NCI-H2029 (cell line): Measurements from ENCODE around the gene HEPN1.

Experiments
- DNase-seq: peaks from one replicate; lab custom pipeline; 2025; lab: John Stamatoyannopoulos, UW

HEPN1 gene

DNA sequence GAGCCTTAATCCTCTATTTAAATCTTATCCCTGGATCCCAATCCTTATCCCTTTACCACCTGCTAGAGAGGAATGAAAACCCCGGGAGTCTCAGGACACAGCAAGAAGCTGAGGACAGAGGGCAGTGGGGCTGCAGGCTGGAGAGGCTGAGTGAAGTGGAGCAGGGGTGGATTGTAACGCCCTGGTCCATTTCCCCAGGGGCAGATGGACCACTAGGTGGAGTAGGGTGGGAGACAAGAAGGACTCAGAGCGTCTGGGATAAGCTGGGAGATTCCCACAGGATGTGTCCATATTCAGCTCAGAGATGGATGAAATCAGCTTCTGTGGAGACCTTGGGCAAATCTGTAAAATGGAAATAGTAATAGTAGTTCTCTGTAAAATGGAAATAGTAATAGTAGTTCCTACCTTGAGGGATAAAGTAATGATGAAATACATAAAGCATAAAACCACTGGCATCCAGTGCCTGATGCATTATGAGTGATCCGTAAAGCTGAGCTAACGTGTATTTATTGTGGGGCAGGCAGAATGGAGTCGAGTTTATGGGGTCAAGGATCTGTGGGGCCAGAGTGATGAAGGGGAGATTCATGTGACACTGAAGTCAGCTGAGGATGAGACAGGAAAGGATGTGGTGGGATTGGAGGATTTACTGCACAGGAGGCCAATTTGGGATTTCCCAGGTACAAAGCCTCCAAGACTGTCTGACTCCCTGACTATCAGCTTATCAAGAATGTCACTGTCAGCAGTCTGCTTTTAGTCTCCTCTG, 19.5 kb upstream of the HEPN1 start:
- no peak for DNase-seq

- DNase-seq, result no peak
These were observed 18.6 kb upstream of the HEPN1 start for GRCh38 chr11:124900464-124900863.

DNA sequence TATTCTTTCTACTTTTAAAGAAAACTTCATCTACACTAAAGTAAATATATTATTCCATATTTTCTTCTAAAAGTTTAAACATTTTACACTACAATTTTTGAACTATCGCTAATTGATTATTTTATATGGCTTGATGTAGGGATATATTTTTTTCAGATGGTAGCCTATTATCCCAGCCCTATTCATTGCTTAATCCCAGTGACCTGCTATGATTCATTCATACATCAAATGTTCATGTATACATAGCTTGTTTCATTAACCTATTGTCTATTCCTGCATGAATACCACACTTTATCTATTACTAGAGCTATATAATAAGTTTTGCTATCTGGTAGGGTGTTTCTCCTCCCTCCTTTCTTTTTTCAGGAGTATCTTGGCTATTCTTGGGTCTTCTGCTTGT, 16.4 kb upstream of the HEPN1 start:
- DNase-seq, result no peak

DNA sequence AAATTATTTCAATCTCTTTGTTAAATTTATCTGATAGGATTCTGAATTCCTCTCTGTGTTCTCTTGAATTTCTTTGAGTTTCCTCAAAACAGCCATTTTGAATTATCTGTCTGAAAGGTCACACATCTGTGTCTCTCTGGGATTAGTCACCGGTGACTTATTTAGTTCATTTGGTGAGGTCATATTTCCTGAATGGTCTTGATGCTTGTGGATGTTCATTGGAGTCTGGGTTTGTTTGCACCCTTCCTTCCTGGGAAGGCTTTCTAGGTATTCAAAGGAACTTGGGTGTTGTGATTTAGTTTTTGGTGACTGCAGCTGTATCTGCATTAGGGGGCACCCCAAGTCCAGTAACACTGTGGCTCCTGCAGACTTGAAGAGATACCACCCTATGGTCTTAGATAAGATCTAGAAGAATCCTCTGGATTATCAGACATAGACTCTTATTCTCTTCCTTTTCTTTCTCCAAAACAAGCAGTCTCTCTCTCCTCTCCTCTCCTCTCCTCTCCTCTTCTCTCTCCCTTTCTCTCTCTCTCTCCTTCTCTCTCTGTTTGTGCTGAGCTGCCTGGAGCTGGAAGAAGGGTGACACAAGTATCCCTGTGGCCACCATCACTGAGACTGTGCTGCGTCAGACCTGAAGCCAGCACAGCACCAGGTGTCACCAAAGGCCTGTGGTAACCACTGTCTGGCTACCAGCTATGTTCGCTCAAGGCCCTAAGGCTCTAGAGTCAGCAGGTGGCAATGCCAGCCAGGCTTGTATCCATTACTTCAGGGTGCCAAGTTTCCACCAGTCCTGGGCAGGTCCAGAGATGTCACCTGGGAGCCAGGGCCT, 3.3 kb upstream of the HEPN1 start:
- no peak for DNase-seq

DNA sequence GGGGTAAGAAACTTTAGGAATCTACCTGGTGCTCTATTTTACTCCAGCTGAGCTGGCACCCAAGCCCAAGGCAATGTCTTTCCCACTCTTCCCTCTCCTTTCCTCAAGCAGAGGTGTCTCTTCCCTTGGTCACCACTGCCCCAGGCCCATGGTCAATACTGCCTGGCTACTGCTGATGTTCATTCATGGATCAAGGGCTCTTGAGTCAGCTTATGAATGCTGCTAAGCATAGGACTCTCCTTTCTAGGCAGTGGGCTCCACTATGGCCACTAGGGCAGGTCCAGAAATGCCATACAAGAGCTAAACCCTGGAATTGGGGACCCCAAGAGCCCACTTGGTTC, 2.7 kb upstream of the HEPN1 start:
- DNase-seq, result no peak

DNA sequence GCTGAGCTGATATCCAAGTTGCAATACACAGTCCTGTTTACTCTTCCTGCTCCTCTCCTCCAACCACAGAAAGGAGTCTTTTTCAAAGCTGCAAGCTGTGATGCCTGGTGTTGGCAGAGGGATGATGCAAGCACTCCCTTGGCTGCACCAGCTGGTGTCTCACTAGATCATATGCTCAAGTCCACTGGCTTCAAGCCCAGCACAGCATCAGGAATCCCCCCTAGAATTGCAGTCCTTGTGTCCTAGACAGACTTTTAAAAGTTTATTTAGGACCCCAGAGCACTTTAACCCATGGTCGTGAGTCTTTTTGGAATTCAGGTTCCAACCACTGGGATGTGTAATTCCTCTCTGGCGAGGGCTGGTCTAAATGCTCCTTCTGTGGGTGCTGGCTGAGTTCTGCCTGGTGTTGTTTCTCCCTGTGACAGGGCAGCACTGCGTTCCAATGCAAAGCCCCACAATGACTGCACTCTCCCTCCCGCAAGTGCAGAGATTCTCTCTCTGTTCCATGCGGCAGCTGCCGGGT, 1.9 kb upstream of the HEPN1 start:
- DNase-seq, result no peak

GRCh38 chr11:124919898-124920297, 848 bp downstream of the HEPN1 start:
- DNase-seq, result no peak

DNA sequence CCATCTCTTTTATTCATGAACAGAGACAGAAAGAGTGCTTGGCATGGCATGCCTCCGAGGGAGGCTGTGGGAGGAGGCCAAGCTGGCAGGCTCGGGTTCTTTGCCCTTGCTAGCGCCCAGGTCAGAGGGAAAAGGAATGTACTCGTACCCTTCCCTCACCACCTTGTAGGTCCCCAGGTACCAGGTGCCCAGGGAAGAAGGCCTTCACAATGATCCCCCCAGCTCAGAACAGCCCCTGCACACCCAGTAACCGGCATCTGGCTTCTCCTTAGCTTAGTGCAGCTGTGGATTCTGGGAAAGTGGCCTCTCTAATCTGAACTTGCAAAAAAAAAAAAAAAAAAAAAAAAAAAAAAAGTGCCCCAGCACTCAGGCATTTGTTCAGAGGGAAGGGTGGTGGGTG, 1.3 kb downstream of the HEPN1 start:
- DNase-seq, result no peak

- no peak for DNase-seq
These were observed 2.0 kb downstream of the HEPN1 start for GRCh38 chr11:124920870-124921609.

DNA sequence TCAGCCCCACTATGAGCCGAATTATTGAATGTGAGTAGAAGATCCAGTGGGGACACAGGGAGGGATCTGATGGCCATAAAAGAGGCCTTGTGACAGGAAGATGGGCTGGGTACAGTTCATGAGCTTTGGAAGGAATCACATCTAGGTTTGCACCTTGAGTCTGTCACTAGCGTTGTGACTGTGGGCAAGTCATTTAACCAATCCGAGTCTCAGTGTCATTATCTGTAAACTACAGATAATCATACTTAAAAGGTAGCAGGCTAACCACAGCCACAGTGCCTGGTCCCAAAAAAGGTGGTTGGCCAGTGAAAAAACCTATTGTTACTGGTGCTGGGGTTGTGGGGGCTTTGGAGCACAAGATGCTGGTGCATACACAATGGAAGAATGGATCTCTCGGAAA, 3.8 kb downstream of the HEPN1 start:
- DNase-seq, result no peak

- no peak for DNase-seq
These were observed 4.2 kb downstream of the HEPN1 start for GRCh38 chr11:124923296-124923695.

DNA sequence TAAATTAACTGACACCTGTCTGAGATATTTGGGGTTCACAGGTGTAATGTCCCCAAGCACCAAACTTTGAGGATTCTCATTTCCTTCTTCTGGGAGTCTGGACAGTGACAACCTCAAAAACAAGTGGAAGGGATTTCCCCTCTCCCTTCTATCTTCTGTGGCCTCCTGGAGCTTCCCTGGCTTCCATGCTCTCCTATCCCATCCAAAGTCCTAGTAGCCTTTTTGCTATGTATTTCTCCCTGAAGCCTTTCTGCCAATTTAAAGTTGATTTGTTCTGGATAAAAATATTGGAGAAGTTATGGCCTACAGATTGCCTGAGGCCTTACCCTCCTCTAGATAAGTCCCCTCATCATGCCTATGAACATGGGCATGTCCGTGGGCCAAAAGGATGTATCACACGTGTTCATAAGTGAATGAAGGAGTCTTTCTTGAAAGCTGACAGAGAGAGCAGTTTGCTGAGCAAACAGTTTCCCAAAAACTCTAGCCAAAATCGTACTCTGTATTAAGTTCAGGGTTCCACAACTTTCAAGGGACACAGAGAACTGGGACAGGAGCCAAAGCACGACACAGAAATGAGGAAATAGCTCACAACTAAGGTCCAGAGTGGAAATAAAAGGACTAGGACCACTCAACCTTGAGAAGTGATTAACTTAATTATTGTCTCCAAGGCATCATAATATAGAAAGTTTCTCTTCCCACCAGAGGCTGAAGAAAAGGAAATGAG, 10.1 kb downstream of the HEPN1 start:
- no peak for DNase-seq

GRCh38 chr11:124930799-124931198, 11.7 kb downstream of the HEPN1 start:
- DNase-seq, result no peak

- no peak for DNase-seq
These were observed 16.0 kb downstream of the HEPN1 start for GRCh38 chr11:124934862-124935547.

DNA sequence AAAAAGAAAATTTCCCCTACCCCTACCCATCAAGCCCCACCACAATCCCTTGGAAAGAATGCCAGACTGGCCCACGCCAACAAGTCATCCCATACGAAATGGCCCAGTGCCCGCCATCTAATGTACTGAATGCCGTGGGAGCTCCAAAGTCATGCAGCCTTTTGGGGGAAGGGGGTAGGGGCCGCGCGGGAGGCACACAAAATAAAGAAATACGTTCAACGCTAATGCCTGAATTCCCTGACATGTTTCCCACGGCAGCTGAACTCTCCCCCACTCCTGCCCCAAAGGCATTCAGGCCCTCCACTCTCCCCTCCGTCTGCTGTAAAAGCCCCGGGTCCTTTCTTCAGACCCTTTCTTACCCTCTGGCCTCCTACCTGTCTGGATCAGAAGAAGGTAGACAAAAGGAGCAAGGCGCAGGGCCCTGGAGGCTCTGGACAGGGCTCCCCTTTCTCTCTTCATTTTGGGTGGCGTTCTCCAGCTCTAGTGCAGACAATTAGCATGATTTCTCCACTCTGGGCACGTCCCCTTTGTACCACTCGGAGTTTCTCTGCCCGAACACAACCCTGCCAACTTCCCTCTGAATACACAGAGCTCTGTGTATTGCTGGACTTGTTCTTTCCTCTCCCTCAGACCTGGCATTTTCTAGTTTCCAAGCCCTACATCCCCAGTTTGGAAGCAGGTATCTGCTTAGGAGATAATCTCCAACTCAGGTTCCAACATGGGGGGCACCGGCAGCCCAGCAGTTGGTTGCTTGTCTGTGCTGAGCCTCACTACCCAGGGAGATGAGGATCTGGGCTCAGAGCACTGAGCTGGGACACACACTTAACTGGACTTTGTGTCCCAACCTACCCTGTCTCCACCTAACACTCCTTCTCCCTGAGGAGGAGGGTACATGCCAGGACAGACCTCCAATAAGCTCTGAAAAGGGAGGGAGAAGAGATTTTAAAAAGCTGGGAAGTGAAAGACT, 16.8 kb downstream of the HEPN1 start, which contains the start of gene HEPACAM:
HEPACAM (minus strand) TSS at position 500 of the 967 bp plus-strand sequence; CDS start at position 459, 41 bp downstream.
- no peak for DNase-seq

DNA sequence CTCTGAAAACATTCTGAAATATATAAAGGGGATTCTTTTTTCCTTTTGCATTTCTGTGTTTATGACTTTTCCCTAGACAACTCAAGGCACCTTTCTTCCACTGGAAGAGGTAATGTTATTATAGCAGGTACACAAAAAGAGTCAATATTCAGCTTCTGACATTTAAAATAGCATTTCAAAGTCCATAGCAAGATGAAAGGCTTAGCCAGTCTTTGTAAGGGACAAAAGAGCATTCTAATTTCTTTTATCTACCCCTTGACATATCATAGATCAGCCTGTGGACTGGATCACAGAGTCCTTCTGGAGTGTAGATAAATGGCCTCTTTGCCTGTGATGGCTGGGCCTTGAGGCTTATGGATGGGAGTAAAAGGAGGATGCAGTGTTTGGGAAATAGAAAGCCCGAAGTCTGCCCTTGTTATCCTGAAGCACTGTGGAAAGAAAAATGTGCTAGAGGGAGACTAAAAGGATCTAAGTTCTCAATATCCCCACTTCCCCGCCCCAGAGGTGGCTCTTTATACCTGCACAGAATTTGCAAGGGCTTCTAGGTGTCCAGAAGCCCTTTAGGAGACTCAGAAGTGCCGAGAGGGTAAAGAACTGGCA, 18.4 kb downstream of the HEPN1 start:
- DNase-seq, result no peak

DNA sequence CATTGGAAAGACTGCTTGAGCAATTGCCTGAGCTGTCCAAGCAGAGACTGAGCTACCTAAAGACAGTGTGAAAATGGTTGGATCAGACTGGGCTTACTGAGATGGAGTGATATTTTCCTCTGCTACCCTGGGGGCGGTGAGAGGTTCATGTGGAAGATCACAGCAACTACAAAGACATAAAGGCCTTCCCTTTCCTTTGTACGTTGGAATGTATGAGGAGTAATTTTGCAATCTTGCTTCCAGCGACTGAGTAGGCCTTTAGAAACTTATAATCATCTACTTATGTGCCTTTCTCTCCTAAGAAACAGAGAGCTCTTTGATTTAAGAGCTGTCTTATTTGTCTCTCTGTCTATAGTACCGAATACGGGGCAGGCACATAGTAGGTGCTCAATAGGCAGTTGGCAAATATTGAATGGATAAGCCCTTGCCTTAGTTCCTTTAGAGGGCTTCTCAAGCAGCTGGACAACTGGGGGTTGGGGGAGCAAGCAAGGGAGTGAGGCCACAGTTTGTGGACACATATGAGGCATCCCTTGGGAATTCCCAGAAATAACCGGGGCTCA, 19.2 kb downstream of the HEPN1 start:
- DNase-seq, result no peak

- no peak for DNase-seq
These were observed 19.9 kb downstream of the HEPN1 start for GRCh38 chr11:124938970-124939369.

DNA sequence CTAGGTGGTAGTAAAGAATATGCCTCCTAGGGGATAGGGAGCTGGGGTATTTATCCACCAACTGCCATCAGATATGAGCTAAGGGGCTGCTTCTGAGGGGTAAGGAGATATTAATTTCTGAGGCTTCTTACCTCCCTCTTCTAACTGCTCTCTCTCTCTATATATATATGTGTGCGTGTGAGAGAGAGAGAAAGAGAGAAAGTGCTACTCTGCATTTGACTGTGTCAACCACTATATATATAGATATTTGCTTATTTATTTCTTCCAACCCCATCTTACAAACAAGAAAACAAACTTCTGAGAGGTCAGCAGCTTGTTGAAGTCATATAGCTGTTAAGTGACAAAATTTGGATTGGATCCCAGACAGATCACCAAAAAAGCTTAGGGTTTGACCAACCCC, 22.7 kb downstream of the HEPN1 start:
- DNase-seq, result no peak
